Stimulated activated CD8-positive, alpha-beta memory T cell treated with anti-CD3 and anti-CD28 coated beads, Interleukin-4, amount 100 ng/mL, for 1 hour (primary cell): ENCODE results near the gene MEIS2.

Source experiments
- DNase-seq, 2 donors: peaks; one replicate each; pipeline ENCODE4 v3.0.0-alpha.2; 2020; ENCODE audit warnings: low read depth in 2 of 2, low spot score in 1 of 2

Gene MEIS2

DNA sequence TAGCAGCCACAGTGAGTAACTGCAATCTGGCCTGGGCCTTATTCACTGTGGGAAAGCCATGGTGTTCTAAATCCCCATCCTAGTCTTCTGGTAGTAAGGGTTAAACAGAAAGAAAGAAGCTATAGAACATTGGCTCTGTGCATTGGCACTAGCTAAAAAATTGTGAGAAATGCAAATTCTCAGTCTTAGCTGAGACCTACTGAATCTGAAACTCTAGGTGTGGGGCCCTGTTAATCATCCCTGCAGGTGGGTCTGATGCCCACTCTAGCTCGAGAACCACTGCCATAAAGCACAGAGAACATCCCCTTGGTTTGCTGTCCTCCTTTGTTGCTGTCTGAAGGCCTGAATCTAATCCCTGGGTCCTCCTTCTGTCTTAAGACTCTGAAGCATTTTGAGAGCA is 59.3 kb downstream of the MEIS2 start:
- DNase-seq, result no peak

GRCh38 chr15:37040072-37040742 is 60.1 kb downstream of the MEIS2 start:
- DNase-seq, result no peak

GRCh38 chr15:37038716-37039106 is 61.6 kb downstream of the MEIS2 start:
- DNase-seq, result no peak

- DNase-seq, result no peak
Observed at GRCh38 chr15:37037850-37038715, 62.3 kb downstream of the MEIS2 start.

GRCh38 chr15:37037071-37037655 is 63.2 kb downstream of the MEIS2 start:
- no peak for DNase-seq

DNA sequence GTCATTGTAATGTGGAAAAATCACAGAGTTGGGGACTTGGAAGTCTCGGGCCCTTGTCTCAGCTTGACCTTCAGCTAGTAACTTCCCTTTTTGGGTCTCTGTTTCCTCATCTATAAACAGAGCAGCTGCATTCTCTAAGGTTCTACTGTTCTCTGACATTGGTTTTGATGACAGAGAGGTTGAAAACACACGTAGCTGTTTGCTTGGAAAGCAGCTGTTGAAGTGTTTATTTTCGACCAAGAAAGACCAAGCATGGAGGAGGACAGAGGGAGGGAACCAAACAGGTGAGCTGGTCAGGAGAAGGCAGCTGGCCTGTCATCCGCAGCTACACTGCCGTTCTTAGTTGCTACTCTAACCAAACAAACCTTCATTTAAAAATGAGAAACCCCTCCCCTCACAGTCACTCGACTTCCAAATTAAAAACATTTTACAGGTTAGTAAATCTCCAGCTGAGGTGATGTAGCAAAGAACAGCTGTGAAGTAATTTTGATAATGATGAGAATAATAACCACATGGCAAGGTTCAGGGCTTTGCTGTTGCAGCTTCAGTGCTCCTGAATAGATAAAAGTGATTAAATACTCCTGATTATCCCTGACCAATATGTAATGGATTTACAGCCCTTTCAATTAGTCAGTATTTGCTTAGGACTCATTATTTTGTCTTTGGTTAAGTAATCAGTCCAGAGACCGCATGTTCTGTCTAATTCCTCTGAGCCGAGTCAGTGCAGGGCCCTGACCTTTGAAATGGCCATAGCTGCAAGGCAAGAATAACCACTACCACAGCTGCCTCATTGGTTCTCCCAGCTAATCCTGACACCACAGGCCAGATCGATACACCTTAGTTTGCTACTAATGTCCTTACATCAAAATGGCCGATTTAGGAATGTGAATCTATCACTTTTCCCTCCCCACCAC is 65.3 kb downstream of the MEIS2 start:
- no peak for DNase-seq

GRCh38 chr15:37034392-37034791 is 66.0 kb downstream of the MEIS2 start:
- no peak for DNase-seq

GRCh38 chr15:37032091-37032775 is 68.1 kb downstream of the MEIS2 start:
- DNase-seq, result no peak

GRCh38 chr15:37031198-37031597 is 69.2 kb downstream of the MEIS2 start:
- DNase-seq, result no peak

GRCh38 chr15:37028625-37029296 is 71.6 kb downstream of the MEIS2 start:
- no peak for DNase-seq

DNA sequence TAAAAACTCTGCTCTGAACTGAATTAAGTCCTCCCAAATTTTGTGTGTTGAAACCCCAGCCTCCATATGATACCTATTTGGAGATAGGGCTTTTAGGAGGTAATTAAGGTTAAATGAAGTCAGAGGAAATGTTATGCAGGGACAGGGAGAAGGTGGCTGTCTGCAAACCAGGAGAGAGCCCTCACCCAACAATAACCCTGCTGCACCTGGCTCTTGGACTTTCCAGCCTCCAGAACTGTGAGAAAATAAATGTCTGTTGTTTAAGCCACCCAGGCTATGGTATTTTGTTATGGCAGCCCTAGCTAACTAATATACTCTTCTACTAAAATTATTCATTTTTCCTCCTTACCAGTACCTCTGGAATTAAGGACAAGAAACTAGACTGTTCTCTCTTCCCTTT is 79.5 kb downstream of the MEIS2 start:
- no peak for DNase-seq

DNA sequence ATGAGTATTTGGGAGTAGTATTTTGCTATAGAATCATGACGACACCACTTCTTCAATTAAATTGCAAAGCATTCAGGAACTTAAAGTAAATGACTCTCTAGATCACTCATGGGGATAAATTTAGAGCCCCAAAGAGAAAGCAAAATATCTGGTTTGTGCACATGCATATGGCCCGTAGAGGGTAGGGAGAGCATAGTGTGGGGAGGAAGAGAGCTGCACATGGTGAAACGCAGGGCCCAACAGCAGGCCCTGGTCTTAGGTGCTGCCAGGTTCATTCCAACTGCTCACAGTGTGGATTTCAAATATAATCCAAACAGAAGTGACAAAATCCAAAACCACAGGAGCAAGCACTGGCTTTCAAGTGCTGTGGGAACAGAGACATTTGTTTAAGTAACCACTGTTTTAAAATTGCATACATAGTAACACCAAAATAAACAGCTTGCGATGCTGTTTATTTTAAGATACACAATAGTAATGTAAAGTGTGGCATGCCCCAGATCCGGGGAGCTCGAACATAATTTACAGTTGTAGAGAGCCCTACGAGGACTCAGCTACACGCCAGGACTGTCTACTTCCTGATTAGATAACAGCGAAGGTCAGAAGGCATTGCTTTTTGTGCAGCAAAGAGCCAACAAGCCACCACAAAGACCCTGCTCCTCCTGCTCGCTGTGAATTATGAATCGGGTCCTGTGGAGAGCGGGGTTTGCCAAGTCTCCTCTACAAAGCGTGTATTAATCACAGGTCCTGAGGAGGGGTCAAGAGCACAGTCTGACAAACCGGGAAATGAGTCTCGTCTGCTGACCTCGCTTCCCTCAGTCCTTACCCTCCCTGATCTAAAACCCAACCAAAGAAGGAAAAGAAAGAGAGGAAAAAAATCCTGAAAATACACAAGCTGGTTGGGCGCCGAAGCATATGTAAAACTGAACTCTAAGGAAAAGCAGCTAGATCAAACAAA is 80.6 kb downstream of the MEIS2 start:
- no peak for DNase-seq

DNA sequence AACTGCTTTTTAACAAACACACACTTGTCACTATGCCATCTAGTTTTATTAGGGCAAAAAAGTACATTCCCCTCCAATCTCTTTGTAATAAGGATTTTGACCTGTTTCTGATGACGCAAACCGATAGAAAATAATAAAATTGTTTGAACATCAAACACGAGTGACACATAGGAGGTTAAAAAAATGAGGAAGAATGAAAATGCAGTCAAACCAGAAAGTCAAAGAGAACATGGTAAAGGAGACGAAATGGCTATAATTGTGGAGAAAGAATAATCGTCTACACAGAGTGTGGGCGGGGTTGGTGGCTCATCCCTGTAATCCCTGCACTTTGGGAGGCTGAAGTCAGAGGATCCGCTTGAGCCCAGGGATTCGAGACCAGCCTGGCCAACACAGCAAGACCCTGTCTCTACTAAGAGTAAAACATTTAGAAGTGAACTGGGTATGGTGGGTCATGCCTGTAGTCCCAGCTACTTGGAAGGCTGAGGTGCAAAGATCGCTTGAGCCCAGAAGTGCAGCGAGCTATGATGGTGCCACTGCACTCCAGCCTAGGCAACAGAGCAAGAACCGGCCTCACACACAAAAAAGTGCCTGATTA is 83.2 kb downstream of the MEIS2 start:
- no peak for DNase-seq

DNA sequence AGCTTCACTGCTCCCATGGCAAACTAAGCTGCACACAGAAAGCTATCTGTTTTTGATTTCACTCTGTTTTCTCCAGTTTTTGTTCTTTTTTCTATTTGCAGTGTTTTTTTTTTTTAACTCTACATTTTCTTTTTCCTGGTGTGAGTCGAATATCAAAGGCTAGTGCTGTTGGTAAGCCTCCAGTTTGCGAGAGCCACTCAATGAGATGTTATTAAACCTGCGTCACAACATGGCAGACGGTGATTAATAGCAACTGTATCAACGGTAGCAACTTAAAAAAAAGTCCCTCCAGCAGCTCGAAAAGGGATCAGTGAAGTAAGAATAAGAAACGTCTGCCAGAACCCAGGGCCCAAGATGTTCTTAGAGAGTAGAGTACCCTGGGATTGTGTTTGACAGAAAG is 84.1 kb downstream of the MEIS2 start:
- DNase-seq, result no peak

DNA sequence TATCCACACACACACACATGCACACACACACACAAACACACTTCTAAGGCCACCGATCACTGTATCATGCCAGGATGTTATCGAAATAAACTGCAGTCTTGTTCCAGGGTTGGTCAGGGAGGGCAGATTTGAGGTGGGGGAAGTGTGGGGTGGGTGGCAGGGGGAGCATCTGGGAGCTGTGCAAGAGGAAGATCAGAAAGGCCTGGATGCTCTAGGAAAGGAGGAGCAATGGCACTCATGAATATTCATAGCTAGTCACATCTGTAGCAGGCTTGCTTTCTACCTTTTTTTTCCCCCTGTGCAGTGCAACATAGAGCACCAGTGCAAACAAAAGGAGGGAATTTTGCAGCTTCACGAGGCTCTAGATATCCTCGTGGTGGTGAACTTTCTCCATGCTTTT is 84.9 kb downstream of the MEIS2 start:
- DNase-seq, result no peak

DNA sequence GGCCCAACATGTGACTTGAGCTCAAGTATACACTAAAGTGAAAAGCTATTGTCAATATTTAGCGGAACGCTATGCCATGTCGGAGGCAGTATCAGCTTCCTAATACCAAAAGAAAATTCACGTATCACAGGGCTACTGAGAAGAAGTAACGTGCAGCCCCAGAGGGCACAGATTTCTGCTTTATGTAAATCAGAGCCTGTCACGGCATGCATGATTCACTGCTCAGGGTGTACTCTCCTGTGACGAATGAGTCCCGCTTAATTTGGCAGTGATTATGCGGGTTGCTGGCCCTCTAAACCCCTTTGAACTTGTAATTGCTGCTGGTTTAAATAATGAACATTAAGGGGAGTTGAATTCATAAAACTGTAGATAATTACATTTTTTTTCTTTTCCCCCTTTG is 85.3 kb downstream of the MEIS2 start:
- DNase-seq, result no peak

DNA sequence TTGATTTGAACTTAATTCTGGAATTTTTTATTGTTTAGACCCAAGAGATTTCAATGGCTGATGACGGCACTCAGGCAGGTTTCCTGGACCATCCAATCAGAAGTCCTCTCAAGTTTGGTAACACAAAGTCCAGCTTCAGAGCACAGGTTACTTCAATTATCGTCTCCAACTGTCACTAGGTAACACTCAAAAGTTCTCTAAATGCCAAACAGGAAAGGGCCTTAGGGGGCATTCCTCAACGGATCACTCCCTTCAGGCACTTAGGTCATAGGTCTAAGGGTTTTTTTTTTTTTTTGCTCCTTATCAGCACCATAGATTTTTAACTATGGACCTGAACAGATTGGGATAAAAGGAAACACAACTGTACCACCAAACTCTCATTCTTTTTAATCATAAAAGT is 85.8 kb downstream of the MEIS2 start:
- no peak for DNase-seq

GRCh38 chr15:37014137-37014536 is 86.2 kb downstream of the MEIS2 start:
- DNase-seq, result no peak

- no peak for DNase-seq
Observed at GRCh38 chr15:37010595-37010994, 89.8 kb downstream of the MEIS2 start.
